Effector memory CD4-positive, alpha-beta T cell (primary cell): ENCODE results near the gene NAALADL2.

Experiments
- DNase-seq, 3 donors: peaks; one replicate each; pipeline ENCODE4 v3.0.0-alpha.2; 2020
- H3K27ac ChIP-seq: 2 replicates; pipeline ENCODE4 v1.7.0; 2013; ENCODE audit warnings: mild to moderate bottlenecking, low read length, moderate library complexity; ENCODE audit not compliant: insufficient read depth, poor library complexity, severe bottlenecking
- H3K27me3 ChIP-seq: replicated peaks from 2 replicates; pipeline ENCODE4 v1.7.0; 2013; ENCODE audit warnings: mild to moderate bottlenecking, low read length; ENCODE audit not compliant: insufficient read depth, control insufficient read depth, poor library complexity, severe bottlenecking
- H3K36me3 ChIP-seq: 2 replicates; pipeline ENCODE4 v1.7.0; 2013; ENCODE audit warnings: mild to moderate bottlenecking, low read length, moderate library complexity; ENCODE audit not compliant: control insufficient read depth, insufficient read depth
- H3K4me1 ChIP-seq: 2 replicates; pipeline ENCODE4 v1.7.0; 2013; ENCODE audit warnings: low read length, mild to moderate bottlenecking; ENCODE audit not compliant: control insufficient read depth, insufficient read depth, poor library complexity, severe bottlenecking
- H3K4me3 ChIP-seq: 2 replicates; pipeline ENCODE4 v1.7.0; 2013; ENCODE audit warnings: low read length, low read depth, mild to moderate bottlenecking; ENCODE audit not compliant: insufficient read depth, poor library complexity, severe bottlenecking
- H3K9me3 ChIP-seq: 2 replicates; pipeline ENCODE4 v1.7.0; 2013; ENCODE audit warnings: mild to moderate bottlenecking, low read length, moderate library complexity; ENCODE audit not compliant: control insufficient read depth

The NAALADL2 gene

GRCh38 chr3:175836617-175837016 is 977.5 kb downstream of the NAALADL2 start:
- no peaks in the 10 kb centered on the region for H3K9me3 ChIP-seq
- H3K27ac ChIP-seq, result no peak overlapping the region
- H3K4me1 ChIP-seq, result no peaks in the 10 kb centered on the region
- no peak for DNase-seq
- H3K36me3 ChIP-seq, result no peaks in the 10 kb centered on the region
- H3K27me3 ChIP-seq, result no peaks in the 10 kb centered on the region
- H3K4me3 ChIP-seq, result no peak overlapping the region

GRCh38 chr3:175837962-175838361 is 978.8 kb downstream of the NAALADL2 start:
- Histone ChIP-seq H3K4me1 (no peaks in the 10 kb centered on the region), H3K9me3 (peaks cover 3% of the 10 kb centered on the region), H3K27me3 (no peaks in the 10 kb centered on the region), H3K27ac (no peak overlapping the region), H3K36me3 (no peaks in the 10 kb centered on the region), H3K4me3 (no peak overlapping the region)
- DNase-seq, result no peak

- Histone ChIP-seq H3K36me3 (no peaks in the 10 kb centered on the region), H3K27ac (no peak overlapping the region), H3K4me3 (no peak overlapping the region), H3K27me3 (no peaks in the 10 kb centered on the region), H3K9me3 (peaks cover 3% of the 10 kb centered on the region), H3K4me1 (no peaks in the 10 kb centered on the region)
- no peak for DNase-seq
These were observed 980.4 kb downstream of the NAALADL2 start for GRCh38 chr3:175839366-175840005.

DNA sequence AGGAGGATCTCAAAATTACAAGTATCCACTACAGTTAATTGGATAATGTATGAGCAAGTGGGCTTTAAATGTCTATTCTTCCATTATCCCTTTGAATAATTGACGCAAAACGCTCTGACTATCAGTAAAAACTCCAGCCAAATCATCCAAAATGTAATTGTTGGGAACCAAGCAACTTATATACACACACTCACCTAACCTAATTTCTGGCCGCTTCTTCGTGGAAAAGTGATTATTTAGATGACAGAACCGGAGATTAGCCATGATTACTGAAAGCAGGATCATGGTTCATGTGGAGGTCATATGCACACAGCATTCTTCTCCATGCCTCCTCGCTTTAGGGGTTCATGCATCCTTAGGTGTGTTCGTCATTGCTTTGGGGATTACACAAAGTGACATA is 992.4 kb downstream of the NAALADL2 start:
- DNase-seq, result no peak
- H3K9me3 ChIP-seq, result no peaks in the 10 kb centered on the region
- H3K36me3 ChIP-seq, result no peaks in the 10 kb centered on the region
- no peak overlapping the region for H3K27ac ChIP-seq
- no peak overlapping the region for H3K4me3 ChIP-seq
- H3K4me1 ChIP-seq, result no peaks in the 10 kb centered on the region
- no peaks in the 10 kb centered on the region for H3K27me3 ChIP-seq

DNA sequence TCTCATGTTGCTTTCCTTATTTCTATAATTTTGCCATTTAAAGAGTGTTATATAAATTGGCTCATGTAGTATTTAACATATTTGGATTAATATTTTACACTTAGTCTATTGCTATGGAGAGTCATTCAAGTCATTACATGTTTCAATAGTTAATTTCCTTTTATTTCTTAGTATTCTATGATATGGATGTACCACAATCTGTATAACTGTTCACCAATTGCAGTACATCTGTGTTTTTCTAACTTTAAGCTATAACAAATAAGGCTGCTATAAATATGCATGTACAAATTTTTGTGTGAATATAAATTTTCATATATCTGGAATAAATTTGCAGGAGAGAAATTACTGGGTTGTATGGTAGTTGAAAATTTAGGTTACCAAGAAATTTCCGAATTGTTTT is 993.4 kb downstream of the NAALADL2 start:
- no peaks in the 10 kb centered on the region for H3K9me3 ChIP-seq
- H3K27me3 ChIP-seq, result no peaks in the 10 kb centered on the region
- no peak overlapping the region for H3K27ac ChIP-seq
- H3K4me1 ChIP-seq, result no peaks in the 10 kb centered on the region
- H3K4me3 ChIP-seq, result no peak overlapping the region
- DNase-seq, result no peak
- H3K36me3 ChIP-seq, result no peaks in the 10 kb centered on the region

DNA sequence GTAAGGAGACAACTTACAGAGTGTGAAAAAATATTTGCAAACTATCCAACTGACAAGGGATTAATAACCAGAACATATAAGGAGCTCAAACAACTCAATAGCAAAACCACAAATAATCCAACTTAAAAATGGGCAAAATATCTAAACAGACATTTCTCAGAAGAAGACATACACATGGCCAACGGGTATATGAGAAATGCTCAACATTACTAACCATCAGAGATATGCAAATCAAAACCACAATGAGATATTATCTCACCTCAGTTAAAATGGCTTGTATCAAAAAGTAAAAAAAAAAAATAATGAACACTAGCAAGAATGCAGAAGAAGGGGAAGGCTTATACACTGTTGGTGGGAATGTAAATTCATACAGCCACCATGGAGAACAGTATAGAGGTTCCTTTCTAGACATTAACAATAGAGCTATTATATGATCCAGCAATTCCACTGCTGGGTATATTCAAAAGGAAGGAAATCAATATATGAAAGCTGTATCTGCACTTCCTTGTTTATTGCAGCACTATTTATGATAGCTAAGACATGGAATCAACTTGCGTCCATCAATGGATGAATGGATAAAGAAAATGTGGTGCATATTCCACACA is 998.6 kb downstream of the NAALADL2 start:
- no peaks in the 10 kb centered on the region for H3K36me3 ChIP-seq
- DNase-seq, result no peak
- no peaks in the 10 kb centered on the region for H3K27me3 ChIP-seq
- no peak overlapping the region for H3K4me3 ChIP-seq
- no peak overlapping the region for H3K27ac ChIP-seq
- no peaks in the 10 kb centered on the region for H3K4me1 ChIP-seq
- no peaks in the 10 kb centered on the region for H3K9me3 ChIP-seq
